Measurements from ENCODE around the gene HVCN1.

GRCh38 chr12:110694330-110694901 is 5.5 kb upstream of the HVCN1 start:
- TF ChIP-seq CTCF (IDR thresholded peaks at IDR 0.05) = no peak
- no peak for TF ChIP-seq MAX (IDR thresholded peaks at IDR 0.05)
- no peak for TF ChIP-seq KDM5A (IDR thresholded peaks at IDR 0.05)
- TF ChIP-seq POLR2A (IDR thresholded peaks at IDR 0.05; ENCODE audit: low read length) = no peak
- no peak for TF ChIP-seq NR3C1 (IDR thresholded peaks at IDR 0.05)
- no peak for TF ChIP-seq TFCP2L1 (CRISPR knock-in tag; IDR thresholded peaks at IDR 0.05)
- TF ChIP-seq MAFK (IDR thresholded peaks at IDR 0.05; ENCODE audit: partially characterized antibody) = no peak
- no peak for TF ChIP-seq EHMT2 (IDR thresholded peaks at IDR 0.05; ENCODE audit: low read depth)
- TF ChIP-seq RARB (CRISPR knock-in tag; IDR thresholded peaks at IDR 0.05) = no peak
